Natural killer cell treated with Interleukin-12 subunit alpha and Interleukin-12 subunit beta and Interleukin-15 and Interleukin-18, amount 100 ng/mL, for 72 hours (primary cell): Measurements from ENCODE around the gene KRTAP9-4. TPM values are rescaled to one million over a fixed set of nuclear protein-coding genes. Genes with fewer than 3 reads are reported as not detected.
"Not testable (repeated sequence)": the region's sequence is repeated elsewhere in the genome, so short reads cannot be mapped to it uniquely, and the experiment has no call there.

ENCODE experiments used
- ATAC-seq, 2 donors: fragments of 150-1000 bp; cut with Tn5 transposase in 1 of 2; sonication (Bioruptor Pico), chemical (Tn5 transposase) in 1 of 2; 2 replicates each; pipeline ENCODE4 v1.10.0; 2021
- DNase-seq: peaks from one replicate; pipeline ENCODE4 v3.0.0; 2022; ENCODE audit warnings: low spot score
- H3K27ac Mint-ChIP-seq, 2 donors: 1 replicate in 1 of 2; 2 replicates in 1 of 2; pipeline ENCODE4 v1.8.0; 2022; ENCODE audit warnings: mixed read lengths in 2 of 2, mild to moderate bottlenecking in 1 of 2, moderate library complexity in 1 of 2
- H3K27me3 Mint-ChIP-seq, 2 donors: 1 replicate in 1 of 2; 2 replicates in 1 of 2; pipeline ENCODE4 v1.8.0; 2022; ENCODE audit warnings: mixed read lengths in 2 of 2
- H3K36me3 Mint-ChIP-seq: one replicate; pipeline ENCODE4 v1.8.0; 2022; ENCODE audit warnings: mixed read lengths
- H3K4me1 Mint-ChIP-seq, 2 donors: 1 replicate in 1 of 2; 2 replicates in 1 of 2; pipeline ENCODE4 v1.8.0; 2022; ENCODE audit warnings: low read depth in 2 of 2, mixed read lengths in 2 of 2, mild to moderate bottlenecking in 1 of 2
- H3K4me3 Mint-ChIP-seq: one replicate; pipeline ENCODE4 v1.8.0; 2022; ENCODE audit warnings: mixed read lengths
- H3K9me3 Mint-ChIP-seq: 2 replicates; pipeline ENCODE4 v1.8.0; 2022; ENCODE audit warnings: mixed read lengths
- total RNA-seq, 2 donors: library from RNA; stranded (reverse); gene quantifications; one replicate each; pipeline ENCODE4 v1.2.3, GENCODE V29; 2022

Gene KRTAP9-4
- total RNA-seq: not detected

GRCh38 chr17:41249637-41250240 is at the start of gene KRTAP9-4:
KRTAP9-4 (plus strand) TSS chr17:41249687; CDS start chr17:41249721, 34 bp downstream.
- not testable (repeated sequence) for DNase-seq, H3K36me3 Mint-ChIP-seq, H3K27ac Mint-ChIP-seq, H3K9me3 Mint-ChIP-seq, ATAC-seq, H3K4me3 Mint-ChIP-seq, H3K4me1 Mint-ChIP-seq
- H3K27me3 Mint-ChIP-seq: peaks cover 21 to 29% of the 10 kb centered on the region in 2 donors

- no peaks in the 10 kb centered on the region for H3K36me3 Mint-ChIP-seq
- H3K27me3 Mint-ChIP-seq: peaks cover 21 to 34% of the 10 kb centered on the region in 2 donors
- no peak for DNase-seq
- no peaks in the 10 kb centered on the region for H3K4me1 Mint-ChIP-seq
- ATAC-seq: no peak
- no peaks in the 10 kb centered on the region for H3K9me3 Mint-ChIP-seq
- H3K4me3 Mint-ChIP-seq: no peak overlapping the region
- H3K27ac Mint-ChIP-seq: no peak overlapping the region
These were observed 37.5 kb upstream of the KRTAP9-4 start for GRCh38 chr17:41211845-41212466.

GRCh38 chr17:41212524-41213169 is 36.8 kb upstream of the KRTAP9-4 start:
- peaks cover 26 to 39% of the 10 kb centered on the region in 2 donors for H3K27me3 Mint-ChIP-seq
- DNase-seq (no peak), ATAC-seq (no peak)
- no peaks in the 10 kb centered on the region for H3K9me3 Mint-ChIP-seq
- no peaks in the 10 kb centered on the region for H3K36me3 Mint-ChIP-seq
- H3K4me3 Mint-ChIP-seq: no peak overlapping the region
- H3K27ac Mint-ChIP-seq: no peak overlapping the region
- no peaks in the 10 kb centered on the region for H3K4me1 Mint-ChIP-seq

GRCh38 chr17:41215681-41216080 is 33.8 kb upstream of the KRTAP9-4 start:
- no peak for DNase-seq
- H3K4me1 Mint-ChIP-seq: no peaks in the 10 kb centered on the region
- H3K36me3 Mint-ChIP-seq: no peaks in the 10 kb centered on the region
- ATAC-seq: no peak
- H3K4me3 Mint-ChIP-seq: no peak overlapping the region
- H3K27ac Mint-ChIP-seq: no peak overlapping the region
- H3K9me3 Mint-ChIP-seq: no peaks in the 10 kb centered on the region
- H3K27me3 Mint-ChIP-seq: peaks cover 27 to 36% of the 10 kb centered on the region in 2 donors

GRCh38 chr17:41223821-41224220 is 25.7 kb upstream of the KRTAP9-4 start:
- H3K4me1 Mint-ChIP-seq: no peaks in the 10 kb centered on the region
- H3K27ac Mint-ChIP-seq: no peak overlapping the region
- H3K4me3 Mint-ChIP-seq: no peak overlapping the region
- no peaks in the 10 kb centered on the region for H3K9me3 Mint-ChIP-seq
- H3K27me3 Mint-ChIP-seq: peaks cover 33 to 54% of the 10 kb centered on the region in 2 donors
- no peak for DNase-seq
- H3K36me3 Mint-ChIP-seq: no peaks in the 10 kb centered on the region
- no peak for ATAC-seq

GRCh38 chr17:41226051-41226450 is 23.4 kb upstream of the KRTAP9-4 start:
- no peaks in the 10 kb centered on the region for H3K9me3 Mint-ChIP-seq
- ATAC-seq: no peak
- no peaks in the 10 kb centered on the region for H3K36me3 Mint-ChIP-seq
- H3K4me3 Mint-ChIP-seq: no peak overlapping the region
- no peaks in the 10 kb centered on the region for H3K4me1 Mint-ChIP-seq
- H3K27ac Mint-ChIP-seq: no peak overlapping the region
- H3K27me3 Mint-ChIP-seq: peaks cover 26 to 51% of the 10 kb centered on the region in 2 donors
- DNase-seq: no peak

- ATAC-seq, H3K4me3 Mint-ChIP-seq, DNase-seq, H3K4me1 Mint-ChIP-seq, H3K27ac Mint-ChIP-seq, H3K9me3 Mint-ChIP-seq, H3K36me3 Mint-ChIP-seq: not testable (repeated sequence)
- peaks cover 23 to 45% of the 10 kb centered on the region in 2 donors for H3K27me3 Mint-ChIP-seq
These were observed 22.8 kb upstream of the KRTAP9-4 start, which contains the start of gene KRTAP9-2 for GRCh38 chr17:41226598-41227095. KRTAP9-2 (plus strand) TSS chr17:41226648; CDS start chr17:41226655, 7 bp downstream.

- no peak for DNase-seq
- Mint-ChIP-seq H3K27ac (no peak overlapping the region), H3K36me3 (no peaks in the 10 kb centered on the region), H3K9me3 (no peaks in the 10 kb centered on the region), H3K27me3 (peaks cover 25 to 40% of the 10 kb centered on the region in 2 donors), H3K4me1 (no peaks in the 10 kb centered on the region), H3K4me3 (no peak overlapping the region)
- ATAC-seq: no peak
These were observed 19.4 kb upstream of the KRTAP9-4 start for GRCh38 chr17:41230094-41230493.

- H3K36me3 Mint-ChIP-seq: no peaks in the 10 kb centered on the region
- H3K4me1 Mint-ChIP-seq: no peaks in the 10 kb centered on the region
- no peak overlapping the region for H3K27ac Mint-ChIP-seq
- H3K9me3 Mint-ChIP-seq: no peaks in the 10 kb centered on the region
- DNase-seq: no peak
- H3K4me3 Mint-ChIP-seq: no peak overlapping the region
- ATAC-seq: no peak
- H3K27me3 Mint-ChIP-seq: peaks cover 30 to 47% of the 10 kb centered on the region in 2 donors
These were observed 17.8 kb upstream of the KRTAP9-4 start for GRCh38 chr17:41231731-41232130.

GRCh38 chr17:41232399-41233105 is 16.9 kb upstream of the KRTAP9-4 start, which contains the start of gene KRTAP9-3:
KRTAP9-3 (plus strand) TSS chr17:41232449; CDS start chr17:41232502, 53 bp downstream.
- not testable (repeated sequence) for DNase-seq, H3K4me1 Mint-ChIP-seq, ATAC-seq, H3K27ac Mint-ChIP-seq, H3K36me3 Mint-ChIP-seq, H3K9me3 Mint-ChIP-seq, H3K4me3 Mint-ChIP-seq
- H3K27me3 Mint-ChIP-seq: peaks cover 30 to 47% of the 10 kb centered on the region in 2 donors

GRCh38 chr17:41237116-41237515 is 12.4 kb upstream of the KRTAP9-4 start:
- peaks cover 29 to 44% of the 10 kb centered on the region in 2 donors for H3K27me3 Mint-ChIP-seq
- H3K4me3 Mint-ChIP-seq, ATAC-seq, H3K9me3 Mint-ChIP-seq, H3K4me1 Mint-ChIP-seq, H3K27ac Mint-ChIP-seq, DNase-seq, H3K36me3 Mint-ChIP-seq: not testable (repeated sequence)

GRCh38 chr17:41237949-41238437 is 11.5 kb upstream of the KRTAP9-4 start, which contains the start of gene KRTAP9-8:
KRTAP9-8 (plus strand) TSS chr17:41237999; CDS start chr17:41238052, 53 bp downstream.
- not testable (repeated sequence) for H3K36me3 Mint-ChIP-seq, H3K4me3 Mint-ChIP-seq, H3K4me1 Mint-ChIP-seq, H3K9me3 Mint-ChIP-seq, DNase-seq, ATAC-seq, H3K27ac Mint-ChIP-seq
- H3K27me3 Mint-ChIP-seq: peaks cover 33 to 51% of the 10 kb centered on the region in 2 donors
